Measurements from ENCODE around the gene CHGA.

- TF ChIP-seq POU6F1 (CRISPR knock-in tag; IDR thresholded peaks at IDR 0.05; ENCODE audit: borderline replicate concordance, low read depth) (no peak), TOX (CRISPR knock-in tag; IDR thresholded peaks at IDR 0.05; ENCODE audit: borderline replicate concordance) (no peak), ZFP3 (CRISPR knock-in tag; IDR thresholded peaks at IDR 0.05) (no peak)
These were observed 29.7 kb downstream of the CHGA start for GRCh38 chr14:92952481-92953298.
